Liver (tissue), 9 donors: Measurements from ENCODE around the gene SEPTIN7. TPM values are rescaled to one million over a fixed set of nuclear protein-coding genes. Genes with fewer than 3 reads are reported as not detected.

Source experiments
- DNase-seq: peaks from one replicate; pipeline ENCODE4 v3.0.0-alpha.2; 2017; ENCODE audit warnings: low spot score
- H3K27ac ChIP-seq, 2 donors: one replicate each; pipeline ENCODE4 v1.7.0; 2013; ENCODE audit warnings: inconsistent platforms in 2 of 2, low read length in 2 of 2, control low read depth in 1 of 2, low read depth in 1 of 2, mild to moderate bottlenecking in 1 of 2
- H3K27me3 ChIP-seq, 4 donors: one replicate each; pipeline versions ENCODE4 v1.6.1 to v1.7.0; 2013; ENCODE audit warnings: low read length in 3 of 4, inconsistent platforms in 1 of 4, mild to moderate bottlenecking in 1 of 4, moderate library complexity in 1 of 4; ENCODE audit not compliant: control insufficient read depth in 4 of 4, insufficient read depth in 4 of 4
- H3K36me3 ChIP-seq, 4 donors: one replicate each; pipeline versions ENCODE4 v1.6.1 to v1.7.0; 2013; ENCODE audit warnings: low read length in 3 of 4, mild to moderate bottlenecking in 3 of 4, low read depth in 1 of 4, moderate library complexity in 1 of 4; ENCODE audit not compliant: control insufficient read depth in 4 of 4, insufficient read depth in 3 of 4
- H3K4me1 ChIP-seq, 4 donors: one replicate each; pipeline versions ENCODE4 v1.6.1 to v1.7.0; 2013; ENCODE audit warnings: low read length in 3 of 4, mild to moderate bottlenecking in 3 of 4, moderate library complexity in 1 of 4; ENCODE audit not compliant: control insufficient read depth in 4 of 4, insufficient read depth in 4 of 4
- H3K4me3 ChIP-seq, 3 donors: one replicate each; pipeline versions ENCODE4 v1.6.1 to v1.7.0; 2013; ENCODE audit warnings: low read length in 3 of 3, control low read depth in 1 of 3, low read depth in 1 of 3, mild to moderate bottlenecking in 1 of 3
- H3K9ac ChIP-seq, 2 donors: one replicate each; pipeline ENCODE4 v1.7.0; 2013; ENCODE audit warnings: low read length in 2 of 2, mild to moderate bottlenecking in 2 of 2, moderate library complexity in 2 of 2, control low read depth in 1 of 2, low read depth in 1 of 2
- H3K9me3 ChIP-seq, 4 donors: one replicate each; pipeline versions ENCODE4 v1.6.1 to v1.7.0; 2013; ENCODE audit warnings: low read length in 3 of 4; ENCODE audit not compliant: control insufficient read depth in 4 of 4
- ATF3 ChIP-seq: IDR thresholded peaks from 2 replicates; pipeline ENCODE4 v1.6.1; 2016; ENCODE audit warnings: antibody characterized with exemption
- CTCF ChIP-seq: fragments of 150-350 bp; IDR thresholded peaks from 2 replicates; pipeline ENCODE4 v1.5.1; 2017; ENCODE audit warnings: improper control_type of control experiment, low read depth, low read length; ENCODE audit not compliant: missing input control
- EGR1 ChIP-seq, 2 donors: IDR thresholded peaks; 2 replicates each; pipeline ENCODE4 v1.6.1; 2016 to 2018; ENCODE audit warnings: antibody characterized with exemption in 2 of 2, low read depth in 2 of 2
- FOXA1 ChIP-seq: IDR thresholded peaks from 2 replicates; pipeline ENCODE4 v1.6.1; 2016; ENCODE audit warnings: antibody characterized with exemption
- FOXA2 ChIP-seq: IDR thresholded peaks from 2 replicates; pipeline ENCODE4 v1.6.1; 2016; ENCODE audit warnings: antibody characterized with exemption
- GABPA ChIP-seq, 2 donors: IDR thresholded peaks in 1 of 2; conservative IDR thresholded peaks in 1 of 2; 2 replicates each; pipeline ENCODE4 v1.6.1; 2016; ENCODE audit warnings: antibody characterized with exemption in 2 of 2, mild to moderate bottlenecking in 1 of 2, moderate library complexity in 1 of 2
- HNF4A ChIP-seq, 2 donors: conservative IDR thresholded peaks; 2 replicates each; pipeline ENCODE4 v1.6.1; 2016; ENCODE audit warnings: antibody characterized with exemption in 2 of 2, mild to moderate bottlenecking in 2 of 2
- HNF4G ChIP-seq: IDR thresholded peaks from 2 replicates; pipeline ENCODE4 v1.6.1; 2016; ENCODE audit warnings: antibody characterized with exemption
- JUND ChIP-seq, 2 donors: IDR thresholded peaks; 2 replicates each; pipeline ENCODE4 v1.6.1; 2016; ENCODE audit warnings: antibody characterized with exemption in 2 of 2
- NR2F2 ChIP-seq: IDR thresholded peaks from 2 replicates; pipeline ENCODE4 v1.6.1; 2016; ENCODE audit warnings: antibody characterized with exemption
- RAD21 ChIP-seq, 2 donors: IDR thresholded peaks; 2 replicates each; pipeline ENCODE4 v1.6.1; 2016; ENCODE audit warnings: antibody characterized with exemption in 2 of 2, mild to moderate bottlenecking in 2 of 2
- REST ChIP-seq: IDR thresholded peaks from 2 replicates; pipeline ENCODE4 v1.6.1; 2016; ENCODE audit warnings: antibody characterized with exemption, mild to moderate bottlenecking
- RXRA ChIP-seq, 2 donors: IDR thresholded peaks; 2 replicates each; pipeline ENCODE4 v1.6.1; 2017 to 2018; ENCODE audit warnings: antibody characterized with exemption in 2 of 2, mild to moderate bottlenecking in 1 of 2
- SP1 ChIP-seq: IDR thresholded peaks from 2 replicates; pipeline ENCODE4 v1.6.1; 2018; ENCODE audit warnings: antibody characterized with exemption, mild to moderate bottlenecking
- TAF1 ChIP-seq: conservative IDR thresholded peaks from 2 replicates; pipeline ENCODE4 v1.6.1; 2016; ENCODE audit warnings: antibody characterized with exemption, mild to moderate bottlenecking
- YY1 ChIP-seq: IDR thresholded peaks from 2 replicates; pipeline ENCODE4 v1.6.1; 2016; ENCODE audit warnings: antibody characterized with exemption, mild to moderate bottlenecking
- ZBTB33 ChIP-seq: IDR thresholded peaks from 2 replicates; pipeline ENCODE4 v1.6.1; 2016; ENCODE audit warnings: antibody characterized with exemption
- WGBS: extraction: QIAGEN DNeasy Blood & Tissue Kit; methylation state at CpG from one replicate; pipeline ENCODE4 v1.1.7; 2013; 5-methylcytosine and 5-hydroxymethylcytosine counted together
- polyA plus RNA-seq, 2 donors: library from polyadenylated mRNA; stranded (reverse) in 1 of 2; unstranded in 1 of 2; fragments of 200-250 nt in 1 of 2; fragments of >200 nt in 1 of 2; fragmentation: Nextera tagmentation in 1 of 2; extraction: Ambion mirVana in 1 of 2; gene quantifications; one replicate each; pipeline versions ENCODE4 v1.2.1 to v1.2.3, GENCODE V29; 2013 to 2015
- total RNA-seq, 2 donors: library from RNA; depleted of rRNA; stranded (reverse); fragments of >200 nt; gene quantifications; one replicate each; pipeline ENCODE4 v1.2.3, GENCODE V29; 2014
- donor health status: healthy.
- donor health status: healthy.
- donor health status: healthy.
- donor health status: healthy.
- donor health status: healthy.

SEPTIN7 gene
- total and polyA plus RNA-seq, 4 donors, result 48.3 to 86.1 (median 55.8) TPM

GRCh38 chr7:35819954-35820703 is 19.3 kb downstream of the SEPTIN7 start:
- Histone ChIP-seq H3K36me3 (no peaks in the 10 kb centered on the region), H3K27me3 (no peaks in the 10 kb centered on the region), H3K4me1 (peaks cover 0 to 5% (median under 1%) of the 10 kb centered on the region in 4 donors), H3K9me3 (no peaks in the 10 kb centered on the region), H3K4me3 (no peak overlapping the region), H3K27ac (no peak overlapping the region), H3K9ac (no peak overlapping the region)
- WGBS, result 94% methylated on average over 3 of the region's 3 CpGs
- TF ChIP-seq EGR1 (IDR thresholded peaks at IDR 0.05; ENCODE audit: low read depth in 2 of 2) (no peak), REST (no peak), TAF1 (no peak), YY1 (no peak), SP1 (no peak), GABPA (IDR thresholded peaks at IDR 0.05 in 1 of 2, conservative IDR thresholded peaks at IDR 0.05 in 1 of 2) (no peak), NR2F2 (no peak), RXRA (IDR thresholded peaks at IDR 0.05) (no peak), RAD21 (IDR thresholded peaks at IDR 0.05) (no peak), JUND (IDR thresholded peaks at IDR 0.05) (no peak), HNF4A (conservative IDR thresholded peaks at IDR 0.05) (no peak), HNF4G (no peak), CTCF (no peak), FOXA2 (no peak), ZBTB33 (no peak), ATF3 (no peak), FOXA1 (no peak)
- DNase-seq, result no peak
